Spinal cord (tissue), 10 donors: ENCODE results near the gene DNAL1. TPM values are rescaled to one million over a fixed set of nuclear protein-coding genes. Genes with fewer than 3 reads are reported as not detected.

ENCODE experiments used
- DNase-seq, 6 donors: peaks; one replicate each; pipeline versions ENCODE4 v3.0.0 to v3.0.0-alpha.2; 2013 to 2015; ENCODE audit warnings: low spot score in 6 of 6, low read depth in 4 of 6
- H3K27ac ChIP-seq: one replicate; pipeline ENCODE4 v1.5.1; 2013; ENCODE audit warnings: low read depth, low read length, control low read depth
- H3K27me3 ChIP-seq: one replicate; pipeline ENCODE4 v1.6.1; 2013; ENCODE audit warnings: low read length; ENCODE audit not compliant: control insufficient read depth, insufficient read depth
- H3K36me3 ChIP-seq: one replicate; pipeline ENCODE4 v1.6.1; 2013; ENCODE audit warnings: low read length; ENCODE audit not compliant: control insufficient read depth, insufficient read depth
- H3K4me1 ChIP-seq: one replicate; pipeline ENCODE4 v1.6.1; 2013; ENCODE audit warnings: low read length; ENCODE audit not compliant: control insufficient read depth, insufficient read depth
- H3K4me3 ChIP-seq: one replicate; pipeline ENCODE4 v1.5.1; 2013; ENCODE audit warnings: low read depth, low read length, control low read depth
- H3K9me3 ChIP-seq: one replicate; pipeline ENCODE4 v1.6.1; 2013; ENCODE audit warnings: low read length; ENCODE audit not compliant: control insufficient read depth, insufficient read depth
- WGBS: methylation state at CpG from one replicate; pipeline ENCODE4 v1.1.5; 2013; ENCODE audit warnings: missing lambda C conversion rate; ENCODE audit not compliant: insufficient coverage; 5-methylcytosine and 5-hydroxymethylcytosine counted together
- long read RNA-seq, 4 donors: transcript quantifications; one replicate each; lab custom pipeline, GENCODE V29; 2026
- polyA plus RNA-seq, 2 donors: library from polyadenylated mRNA; unstranded; fragments of 120-200 nt; gene quantifications; one replicate each; pipeline ENCODE4 v1.2.1, GENCODE V29; 2013; ENCODE audit not compliant: insufficient read length in 2 of 2
- total RNA-seq, 2 donors: library from RNA; depleted of rRNA in 1 of 2; stranded (reverse); fragments of 120-200 nt in 1 of 2; fragments of >200 nt in 1 of 2; gene quantifications; one replicate each; pipeline versions ENCODE4 v1.2.3 to v1.2.4, GENCODE V29; 2013 to 2014
- donor health status: healthy.

Gene DNAL1
- total RNA-seq (10 to 100 TPM; 23.9 to 26.0 TPM), polyA plus RNA-seq (10 to 100 TPM; 15.4 to 16.5 TPM)
- long read RNA-seq, donor 1, full-length matches to known transcripts, result 2 of 2 reads
- long read RNA-seq, donor 1, partial matches to known transcripts, result 0 of 2 reads
- long read RNA-seq, donor 1, other reads (novel, unspliced or antisense), result 0 of 2 reads
- long read RNA-seq, donor 2, result 0 reads
- long read RNA-seq, donor 3, full-length matches to known transcripts, result 1 of 1 reads
- long read RNA-seq, donor 3, partial matches to known transcripts, result 0 of 1 reads
- long read RNA-seq, donor 3, other reads (novel, unspliced or antisense), result 0 of 1 reads
- long read RNA-seq, donor 4, full-length matches to known transcripts, result 4 of 4 reads
- long read RNA-seq, donor 4, partial matches to known transcripts, result 0 of 4 reads
- long read RNA-seq, donor 4, other reads (novel, unspliced or antisense), result 0 of 4 reads

- Histone ChIP-seq H3K27ac (peak within 1 kb of the TSS; percentile 92), H3K36me3 (no peaks in the 10 kb centered on the region), H3K27me3 (no peaks in the 10 kb centered on the region), H3K4me1 (peaks cover 8% of the 10 kb centered on the region), H3K4me3 (peak within 1 kb of the TSS; percentile 98), H3K9me3 (no peaks in the 10 kb centered on the region)
- WGBS, result 0% methylated on average over 43 of the region's 43 CpGs
- DNase-seq, result peak; percentile 82 to 97 (median 86)
Measured at GRCh38 chr14:73644531-73645247, at the start of gene DNAL1. Gene DNAL1, plus strand, starts transcription at chr14:73644986. Its CDS starts 54 bp downstream, at chr14:73645040.

- H3K4me3 ChIP-seq, result no peak overlapping the region
- H3K9me3 ChIP-seq, result no peaks in the 10 kb centered on the region
- H3K36me3 ChIP-seq, result no peaks in the 10 kb centered on the region
- H3K27ac ChIP-seq, result no peak overlapping the region
- no peaks in the 10 kb centered on the region for H3K27me3 ChIP-seq
- no peaks in the 10 kb centered on the region for H3K4me1 ChIP-seq
- DNase-seq, result no peak
Measured at GRCh38 chr14:73599499-73599898, 45.3 kb upstream of the DNAL1 start.

- no peak overlapping the region for H3K4me3 ChIP-seq
- H3K36me3 ChIP-seq, result no peaks in the 10 kb centered on the region
- H3K27ac ChIP-seq, result no peak overlapping the region
- DNase-seq, result no peak
- no peaks in the 10 kb centered on the region for H3K4me1 ChIP-seq
- H3K9me3 ChIP-seq, result no peaks in the 10 kb centered on the region
- H3K27me3 ChIP-seq, result no peaks in the 10 kb centered on the region
- 80% methylated on average over 1 of the region's 3 CpGs for WGBS
Measured at GRCh38 chr14:73602994-73603393, 41.8 kb upstream of the DNAL1 start.

DNA sequence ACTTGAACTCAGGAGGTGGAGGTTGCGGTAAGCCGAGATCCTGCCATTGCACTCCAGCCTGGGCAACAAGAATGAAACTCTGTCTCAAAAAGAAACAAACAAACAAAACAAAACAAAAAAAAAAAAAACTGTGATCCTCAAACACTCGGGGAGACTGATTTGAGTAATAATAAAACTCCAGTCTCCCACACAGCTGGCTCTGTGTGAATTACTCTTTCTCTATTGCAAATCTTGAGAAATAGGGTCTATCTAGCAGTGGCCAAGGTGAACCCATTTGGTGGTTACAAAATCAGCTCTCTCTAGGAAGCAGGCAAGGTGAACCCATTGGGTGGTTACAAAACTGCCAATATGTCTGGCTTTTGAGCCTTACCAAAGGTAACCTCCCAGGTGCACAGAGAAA is 38.5 kb upstream of the DNAL1 start:
- Histone ChIP-seq H3K36me3 (no peaks in the 10 kb centered on the region), H3K4me3 (no peak overlapping the region), H3K27ac (no peak overlapping the region), H3K27me3 (no peaks in the 10 kb centered on the region), H3K9me3 (no peaks in the 10 kb centered on the region), H3K4me1 (no peaks in the 10 kb centered on the region)
- DNase-seq, result no peak
- WGBS, result no CpG with 5 or more reads among the region's 3 CpGs

- no peak overlapping the region for H3K4me3 ChIP-seq
- peaks cover 4% of the 10 kb centered on the region for H3K4me1 ChIP-seq
- no peaks in the 10 kb centered on the region for H3K27me3 ChIP-seq
- no peaks in the 10 kb centered on the region for H3K36me3 ChIP-seq
- H3K27ac ChIP-seq, result no peak overlapping the region
- DNase-seq, result no peak
- no CpG with 5 or more reads among the region's 1 CpG for WGBS
- H3K9me3 ChIP-seq, result no peaks in the 10 kb centered on the region
Measured at GRCh38 chr14:73607241-73607640, 37.5 kb upstream of the DNAL1 start.

DNA sequence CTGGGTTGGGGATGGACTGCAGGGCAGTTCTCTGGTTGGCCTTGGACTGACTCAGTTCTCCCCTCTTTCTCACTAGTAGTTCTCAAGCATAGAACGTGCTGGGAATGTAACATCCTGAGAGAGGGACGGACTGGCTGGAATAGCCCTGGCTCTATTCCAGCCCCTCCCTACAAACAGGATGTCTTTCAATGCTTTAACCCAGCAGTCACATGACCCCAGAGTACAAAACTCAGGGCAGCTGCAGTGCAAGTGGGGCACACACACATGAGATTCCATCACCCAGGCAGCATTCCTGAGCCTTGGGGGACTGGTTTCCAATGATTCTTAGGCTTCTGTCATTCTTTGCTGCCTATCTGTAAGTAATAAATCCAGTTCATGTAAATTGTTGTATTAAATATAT is 34.1 kb upstream of the DNAL1 start:
- Histone ChIP-seq H3K27me3 (no peaks in the 10 kb centered on the region), H3K4me3 (no peak overlapping the region), H3K36me3 (no peaks in the 10 kb centered on the region), H3K9me3 (no peaks in the 10 kb centered on the region), H3K27ac (peak overlapping the region; percentile 40), H3K4me1 (peaks cover 9% of the 10 kb centered on the region)
- WGBS, result 40% methylated on average over 1 of the region's 2 CpGs
- peak in 2 of 6 donors; percentile 39 to 61 for DNase-seq

- peak in 2 of 6 donors; percentile 84 to 88 for DNase-seq
- peak within 1 kb of the TSS; percentile 52 for H3K4me3 ChIP-seq
- H3K36me3 ChIP-seq, result no peaks in the 10 kb centered on the region
- H3K4me1 ChIP-seq, result peaks cover 9% of the 10 kb centered on the region
- under 1% methylated on average over 83 of the region's 84 CpGs for WGBS
- H3K27ac ChIP-seq, result peak within 1 kb of the TSS; percentile 57
- H3K27me3 ChIP-seq, result no peaks in the 10 kb centered on the region
- H3K9me3 ChIP-seq, result no peaks in the 10 kb centered on the region
Measured at GRCh38 chr14:73612339-73613045, 32.3 kb upstream of the DNAL1 start, which contains the start of gene ACOT6. Gene ACOT6, plus strand, starts transcription at chr14:73612517. Its CDS starts 55 bp downstream, at chr14:73612572.

GRCh38 chr14:73613046-73613383 is 31.8 kb upstream of the DNAL1 start:
- Histone ChIP-seq H3K4me3 (peak overlapping the region; percentile 52), H3K27ac (peak overlapping the region; percentile 36), H3K4me1 (peaks cover 9% of the 10 kb centered on the region), H3K9me3 (no peaks in the 10 kb centered on the region), H3K27me3 (no peaks in the 10 kb centered on the region), H3K36me3 (no peaks in the 10 kb centered on the region)
- 6% methylated on average over 11 of the region's 13 CpGs for WGBS
- no peak for DNase-seq

DNA sequence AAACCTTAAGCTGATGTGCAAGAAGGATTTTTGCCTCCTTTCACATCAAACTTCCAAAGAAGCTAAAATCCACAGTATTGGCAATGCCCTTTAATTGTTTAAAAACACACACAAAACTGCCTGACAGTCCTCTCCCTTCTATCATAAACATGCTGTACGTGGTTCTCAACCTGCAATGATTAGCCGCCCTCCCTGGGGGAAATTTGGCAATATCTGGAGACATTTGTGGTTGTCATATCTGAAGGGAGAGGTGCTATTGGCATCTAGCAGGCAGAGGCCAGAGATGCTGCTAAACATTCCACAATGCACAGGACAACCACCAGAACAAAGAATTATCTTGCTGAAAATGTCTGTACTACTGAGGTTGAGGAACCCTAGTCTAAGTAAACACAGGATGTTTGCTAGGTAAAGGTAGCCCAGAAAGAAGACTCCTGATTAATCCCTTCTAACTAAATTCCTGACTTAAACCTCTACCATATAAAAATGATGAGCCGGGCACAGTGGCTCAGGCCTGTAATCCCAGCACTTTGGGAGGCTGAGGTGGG is 31.3 kb upstream of the DNAL1 start:
- peaks cover 9% of the 10 kb centered on the region for H3K4me1 ChIP-seq
- no peaks in the 10 kb centered on the region for H3K9me3 ChIP-seq
- DNase-seq, result no peak
- WGBS, result no CpG with 5 or more reads among the region's 3 CpGs
- no peaks in the 10 kb centered on the region for H3K27me3 ChIP-seq
- no peaks in the 10 kb centered on the region for H3K36me3 ChIP-seq
- no peak overlapping the region for H3K27ac ChIP-seq
- H3K4me3 ChIP-seq, result no peak overlapping the region
